ENCODE data around the gene CPB1.

CPB1 gene

GRCh38 chr3:148896062-148896461 lies 68.5 kb downstream of the CPB1 start:
- DNase-seq (ENCODE audit: low read depth), result no peak
- no peak overlapping the region for H3K4me3 ChIP-seq (ENCODE audit: low read depth, low read length)
- no peak for TF ChIP-seq CTCF (IDR thresholded peaks at IDR 0.05; ENCODE audit: control insufficient read depth, extremely low read depth, insufficient read depth)

- H3K4me3 ChIP-seq (ENCODE audit: low read depth, low read length), result no peak overlapping the region
- DNase-seq (ENCODE audit: low read depth), result no peak
- TF ChIP-seq CTCF (IDR thresholded peaks at IDR 0.05; ENCODE audit: control insufficient read depth, extremely low read depth, insufficient read depth), result no peak
These were observed 74.6 kb downstream of the CPB1 start for GRCh38 chr3:148901987-148902791.

- no peak overlapping the region for H3K4me3 ChIP-seq (ENCODE audit: low read depth, low read length)
- no peak for TF ChIP-seq CTCF (IDR thresholded peaks at IDR 0.05; ENCODE audit: control insufficient read depth, extremely low read depth, insufficient read depth)
- no peak for DNase-seq (ENCODE audit: low read depth)
These were observed 75.4 kb downstream of the CPB1 start for GRCh38 chr3:148903022-148903442.

GRCh38 chr3:148903941-148904340 lies 76.3 kb downstream of the CPB1 start:
- no peak overlapping the region for H3K4me3 ChIP-seq (ENCODE audit: low read depth, low read length)
- no peak for TF ChIP-seq CTCF (IDR thresholded peaks at IDR 0.05; ENCODE audit: control insufficient read depth, extremely low read depth, insufficient read depth)
- no peak for DNase-seq (ENCODE audit: low read depth)

- no peak for TF ChIP-seq CTCF (IDR thresholded peaks at IDR 0.05; ENCODE audit: control insufficient read depth, extremely low read depth, insufficient read depth)
- no peak overlapping the region for H3K4me3 ChIP-seq (ENCODE audit: low read depth, low read length)
- DNase-seq (ENCODE audit: low read depth), result no peak
These were observed 79.1 kb downstream of the CPB1 start for GRCh38 chr3:148906667-148907066.

Measured in LNCaP clone FGC (cell line).